Breast epithelium (tissue), 4 donors: ENCODE data around the gene GSTO2. TPM values are rescaled to one million over a fixed set of nuclear protein-coding genes. Genes with fewer than 3 reads are reported as not detected.
A peak's percentile ranks its signal among the peaks of the same experiment; 100 is the strongest.

Source experiments
- DNase-seq, 2 donors: peaks; one replicate each; pipeline ENCODE4 v3.0.0-alpha.2; 2019; ENCODE audit warnings: low spot score in 2 of 2
- H3K27ac ChIP-seq, 2 donors: fragments of 200-600 bp; sonication (generic) in 1 of 2; one replicate each; pipeline ENCODE4 v1.5.1; 2016 to 2019; ENCODE audit warnings: mild to moderate bottlenecking in 1 of 2
- H3K27me3 ChIP-seq, 2 donors: fragments of 200-600 bp; sonication (generic) in 1 of 2; one replicate each; pipeline versions ENCODE4 v1.5.1 to v1.6.0; 2017 to 2019; ENCODE audit warnings: control low read depth in 1 of 2, mild to moderate bottlenecking in 1 of 2
- H3K36me3 ChIP-seq: fragments of 200-600 bp; one replicate; pipeline ENCODE4 v1.5.1; 2019
- H3K4me1 ChIP-seq, 2 donors: fragments of 200-600 bp; sonication (generic); one replicate each; pipeline ENCODE4 v1.5.1; 2016 to 2019; ENCODE audit warnings: control low read depth in 1 of 2
- H3K4me3 ChIP-seq, 3 donors: fragments of 200-600 bp; sonication (generic); 1 replicate in 2 of 3; 2 replicates in 1 of 3; pipeline ENCODE4 v1.5.1; 2016 to 2019; ENCODE audit warnings: mild to moderate bottlenecking in 3 of 3, moderate library complexity in 2 of 3
- H3K9me3 ChIP-seq, 2 donors: fragments of 200-600 bp; sonication (generic) in 1 of 2; one replicate each; pipeline ENCODE4 v1.5.1; 2016 to 2019; ENCODE audit warnings: control low read depth in 1 of 2
- CTCF ChIP-seq, 3 donors: fragments of 450-650 bp; IDR thresholded peaks; one replicate each; pipeline ENCODE4 v1.5.1; 2016 to 2017; ENCODE audit warnings: antibody characterized with exemption in 3 of 3, mild to moderate bottlenecking in 3 of 3, moderate library complexity in 3 of 3
- POLR2A ChIP-seq: fragments of 450-650 bp; IDR thresholded peaks from one replicate; pipeline ENCODE4 v1.6.1; 2016; ENCODE audit warnings: antibody characterized with exemption, mild to moderate bottlenecking, moderate library complexity
- POLR2AphosphoS5 ChIP-seq, 3 donors: sonication (generic); formaldehyde crosslinking; IDR thresholded peaks; one replicate each; pipeline ENCODE4 v1.6.1; 2017; ENCODE audit warnings: antibody characterized with exemption in 3 of 3
- intact Hi-C: fragments of 100-400 bp; cut with DNase I; formaldehyde crosslinking; loops from one replicate; pipeline ENCODE4 v1.15.1; 2023; ENCODE audit warnings: low total_unique reads
- total RNA-seq, 3 donors: library from RNA; depleted of rRNA; stranded (reverse); fragments of >200 nt; gene quantifications; one replicate each; pipeline ENCODE4 v1.1.0, GENCODE V29; 2016

GSTO2 gene
- total RNA-seq, 3 donors from 2014 or later = 0.48 to 22.5 (median 14.1) TPM

- Histone ChIP-seq H3K9me3 (no peaks in the 10 kb centered on the region), H3K4me3 (no peak overlapping the region), H3K27ac (no peak overlapping the region), H3K4me1 (no peaks in the 10 kb centered on the region), H3K27me3 (no peaks in the 10 kb centered on the region), H3K36me3 (no peaks in the 10 kb centered on the region)
- intact Hi-C loops = loop anchor here (5.0 kb wide), 2 partner anchors 38 to 53 kb away; no protein-coding TSS in a partner anchor
- no peak for TF ChIP-seq CTCF (IDR thresholded peaks at IDR 0.05)
- no peak for TF ChIP-seq POLR2AphosphoS5 (IDR thresholded peaks at IDR 0.05)
- no peak for TF ChIP-seq POLR2A
- no peak for DNase-seq
Measured at GRCh38 chr10:104345515-104345914, 76.5 kb downstream of the GSTO2 start.

DNA sequence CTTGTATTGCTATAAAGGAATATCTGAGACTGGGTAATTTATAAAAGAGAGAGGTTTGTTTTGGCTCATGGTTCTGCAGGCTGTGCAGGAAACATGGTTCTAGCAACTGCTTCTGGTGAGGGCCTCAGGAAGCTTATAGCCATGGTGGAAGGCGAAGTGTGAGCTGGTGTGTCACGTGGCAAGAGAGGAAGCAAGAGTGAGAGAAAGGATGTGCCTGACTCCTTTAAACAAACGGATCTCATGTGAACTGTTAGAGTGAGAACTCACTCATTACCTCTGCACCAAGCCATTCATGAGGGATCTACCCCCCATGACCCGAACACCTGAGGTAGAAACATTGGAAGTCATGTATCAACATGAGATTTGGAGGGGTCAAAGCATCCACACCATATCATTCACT is 77.0 kb downstream of the GSTO2 start:
- Histone ChIP-seq H3K9me3 (no peaks in the 10 kb centered on the region), H3K27ac (no peak overlapping the region), H3K36me3 (no peaks in the 10 kb centered on the region), H3K27me3 (no peaks in the 10 kb centered on the region), H3K4me1 (no peaks in the 10 kb centered on the region), H3K4me3 (no peak overlapping the region)
- DNase-seq = no peak
- intact Hi-C loops = loop anchor here (5.0 kb wide), 2 partner anchors 39 to 54 kb away; no protein-coding TSS in a partner anchor
- TF ChIP-seq POLR2AphosphoS5 (IDR thresholded peaks at IDR 0.05) = no peak
- TF ChIP-seq CTCF (IDR thresholded peaks at IDR 0.05) = no peak
- no peak for TF ChIP-seq POLR2A

- H3K27ac ChIP-seq = no peak overlapping the region
Measured at GRCh38 chr10:104347295-104348045, 78.5 kb downstream of the GSTO2 start.

DNA sequence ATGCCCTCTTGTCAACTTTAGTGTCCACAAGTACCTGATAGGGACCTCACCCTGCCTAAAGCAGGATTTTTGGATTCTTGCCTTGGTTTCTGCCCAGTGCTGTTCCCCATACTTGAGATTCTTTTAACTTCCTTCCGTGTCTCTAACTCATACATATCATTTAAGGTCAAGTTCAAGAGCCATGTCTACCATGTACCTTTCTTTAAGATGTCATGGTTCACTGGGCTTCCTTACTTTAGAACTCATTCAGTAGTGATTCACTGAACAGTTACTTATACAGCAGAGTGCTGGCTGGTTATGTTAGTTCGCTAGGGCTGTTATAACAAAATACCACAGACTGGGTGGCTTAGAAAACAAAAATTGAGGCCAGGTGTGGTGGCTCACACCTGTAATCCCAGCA is 79.6 kb downstream of the GSTO2 start:
- TF ChIP-seq CTCF (IDR thresholded peaks at IDR 0.05) (no peak), POLR2AphosphoS5 (IDR thresholded peaks at IDR 0.05) (no peak)
- intact Hi-C loops = loop anchor here (5.0 kb wide), 2 partner anchors 41 to 56 kb away; no protein-coding TSS in a partner anchor
- no peak for DNase-seq

More at GRCh38 chr10:104347295-104348045, 78.5 kb downstream of the GSTO2 start:
- TF ChIP-seq POLR2AphosphoS5 (IDR thresholded peaks at IDR 0.05) (no peak), POLR2A (no peak), CTCF (IDR thresholded peaks at IDR 0.05) (no peak)
- intact Hi-C loops = loop anchor here (5.0 kb wide), 2 partner anchors 40 to 55 kb away; no protein-coding TSS in a partner anchor
- no peaks in the 10 kb centered on the region for H3K9me3 ChIP-seq
- H3K4me1 ChIP-seq = no peaks in the 10 kb centered on the region
- DNase-seq = no peak
- no peak overlapping the region for H3K4me3 ChIP-seq
- H3K36me3 ChIP-seq = no peaks in the 10 kb centered on the region
- H3K27me3 ChIP-seq = no peaks in the 10 kb centered on the region

GRCh38 chr10:104349623-104350126 is 80.7 kb downstream of the GSTO2 start:
- no peaks in the 10 kb centered on the region for H3K27me3 ChIP-seq
- no peaks in the 10 kb centered on the region for H3K4me1 ChIP-seq
- no peaks in the 10 kb centered on the region for H3K9me3 ChIP-seq
- TF ChIP-seq POLR2AphosphoS5 (IDR thresholded peaks at IDR 0.05) = peak in 2 of 3 donors; percentile 20 to 42
- no peak for TF ChIP-seq CTCF (IDR thresholded peaks at IDR 0.05)
- peak overlapping the region in 2 of 3 donors; percentile 6 to 51 for H3K4me3 ChIP-seq
- H3K36me3 ChIP-seq = no peaks in the 10 kb centered on the region
- H3K27ac ChIP-seq = peak overlapping the region; percentile 77 to 78
- DNase-seq = no peak
- intact Hi-C loops = loop anchor here (5.0 kb wide), 2 partner anchors 42 to 57 kb away; no protein-coding TSS in a partner anchor

More for the DNA sequence above, 79.6 kb downstream of the GSTO2 start:
- Histone ChIP-seq H3K4me1 (no peaks in the 10 kb centered on the region), H3K4me3 (no peak overlapping the region), H3K27ac (no peak overlapping the region), H3K27me3 (no peaks in the 10 kb centered on the region), H3K36me3 (no peaks in the 10 kb centered on the region), H3K9me3 (no peaks in the 10 kb centered on the region)
